Measurements from ENCODE around the gene GNPDA1.

GNPDA1 gene

DNA sequence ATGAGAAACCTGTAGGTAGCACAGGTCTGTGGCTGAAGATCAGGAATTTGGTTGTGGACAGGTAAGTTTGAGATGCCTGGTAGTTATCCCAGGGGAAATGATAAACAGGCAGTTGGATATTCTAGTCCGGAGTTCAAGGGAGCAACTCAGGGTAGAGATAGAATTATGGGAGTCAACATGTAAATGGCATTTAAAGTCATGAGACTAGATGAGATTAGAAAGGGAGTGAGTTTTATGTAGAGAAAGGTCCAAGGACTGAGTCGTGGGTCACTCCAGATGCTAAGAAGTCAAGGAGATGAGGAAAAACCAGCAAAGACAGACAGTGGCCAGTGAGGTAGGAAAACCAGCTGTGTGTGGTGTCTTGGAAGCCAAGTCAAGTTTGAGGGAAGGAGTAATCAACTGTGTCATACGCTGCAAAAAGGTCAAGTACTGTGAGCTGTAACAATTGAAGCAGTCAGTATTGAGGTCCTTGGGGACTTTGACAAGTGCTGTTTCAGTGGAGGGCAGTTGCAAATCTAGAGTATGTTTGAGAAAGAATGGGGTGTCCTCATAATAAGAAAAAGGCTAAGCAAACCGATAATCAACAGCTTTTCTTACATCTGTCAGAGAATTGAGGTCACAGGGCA is 18.2 kb downstream of the GNPDA1 start:
- DNase-seq (ENCODE audit: low spot score), result no peak

DNA sequence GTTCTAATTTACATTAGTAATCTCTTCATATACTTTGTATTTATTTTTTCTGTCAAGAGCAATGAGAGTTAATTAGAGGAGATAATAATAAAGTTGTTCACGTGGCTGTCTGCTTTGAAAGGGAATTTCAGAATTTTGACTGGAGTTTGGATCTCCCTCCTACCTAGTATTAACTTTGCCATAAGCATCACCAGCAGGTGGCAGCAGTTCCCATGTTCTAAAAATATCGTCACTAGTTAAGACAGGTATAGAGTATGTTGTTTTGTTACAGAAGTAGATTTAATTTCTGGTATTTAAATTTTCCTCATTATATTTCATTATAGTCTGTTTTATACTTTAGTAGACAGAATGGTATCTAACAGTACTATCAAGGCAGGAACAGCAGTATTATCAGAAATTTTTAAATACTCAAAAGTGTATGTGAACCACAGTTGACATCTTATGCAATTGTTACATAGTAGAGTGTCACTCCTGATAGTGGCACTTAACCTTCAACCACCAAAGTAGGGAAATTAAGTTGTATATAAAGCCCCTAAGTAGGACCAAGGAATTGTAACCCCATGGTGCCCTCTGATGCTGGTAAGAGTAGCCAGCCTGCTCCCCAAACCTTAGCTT is 20.4 kb downstream of the GNPDA1 start:
- DNase-seq (ENCODE audit: low spot score), result peak; percentile 59

DNA sequence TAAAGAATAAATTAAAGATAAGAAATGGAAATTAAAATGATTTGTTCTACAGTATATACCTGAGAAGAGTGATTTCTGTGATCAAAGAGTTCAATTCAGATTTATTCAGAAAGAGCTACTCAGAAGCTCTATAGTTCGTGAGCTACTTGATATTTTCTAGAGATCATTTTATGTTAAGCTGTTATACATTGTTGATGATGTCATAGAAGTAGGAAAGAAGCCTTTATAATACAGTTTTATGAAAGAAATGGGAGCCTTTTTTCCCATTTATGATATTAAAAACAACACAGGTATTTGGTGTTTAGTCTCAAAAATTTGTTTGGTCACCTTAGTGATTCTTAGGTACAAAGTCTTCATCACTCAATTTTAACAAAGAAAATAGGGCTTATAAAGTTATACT is 23.1 kb downstream of the GNPDA1 start:
- no peak for DNase-seq (ENCODE audit: low spot score)

DNA sequence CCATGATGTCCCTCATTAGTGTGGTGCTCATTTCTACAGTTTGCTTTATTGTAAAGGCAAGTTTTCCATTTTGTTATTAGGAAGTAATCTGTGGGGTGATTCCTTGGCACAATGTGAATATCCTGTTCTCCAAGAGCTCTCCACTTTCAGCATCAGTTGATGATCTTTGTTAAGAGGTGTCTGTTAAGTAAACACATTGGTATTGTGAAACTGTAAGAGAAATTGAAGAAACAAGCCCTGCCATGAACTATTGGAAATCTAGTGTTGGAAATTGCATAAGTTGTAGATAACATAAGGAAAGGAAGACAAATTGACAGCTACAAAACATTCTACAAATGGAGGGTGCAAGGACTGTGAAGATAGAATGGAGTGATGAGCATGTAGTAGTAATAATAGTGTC is 26.8 kb downstream of the GNPDA1 start:
- DNase-seq (ENCODE audit: low spot score), result no peak

DNA sequence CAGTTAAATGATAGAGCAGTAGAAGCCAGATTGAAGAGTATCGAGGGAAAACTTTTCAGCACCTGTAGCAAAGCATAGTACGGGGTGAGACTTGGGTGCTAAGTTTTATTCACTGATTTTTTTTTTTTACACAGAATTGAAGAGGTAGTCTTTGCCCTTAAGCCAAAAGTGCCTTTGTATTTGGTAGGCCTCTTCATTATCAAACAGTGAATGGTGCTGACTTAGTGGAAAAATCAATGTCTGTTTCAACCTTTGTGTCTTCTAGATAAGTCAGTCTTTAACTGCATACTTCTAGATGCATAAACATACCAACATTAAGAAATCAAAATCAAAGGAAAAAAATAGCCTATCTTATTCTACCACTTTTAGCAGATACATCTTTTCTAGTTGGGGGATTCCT is 30.2 kb downstream of the GNPDA1 start:
- DNase-seq (ENCODE audit: low spot score), result no peak

DNA sequence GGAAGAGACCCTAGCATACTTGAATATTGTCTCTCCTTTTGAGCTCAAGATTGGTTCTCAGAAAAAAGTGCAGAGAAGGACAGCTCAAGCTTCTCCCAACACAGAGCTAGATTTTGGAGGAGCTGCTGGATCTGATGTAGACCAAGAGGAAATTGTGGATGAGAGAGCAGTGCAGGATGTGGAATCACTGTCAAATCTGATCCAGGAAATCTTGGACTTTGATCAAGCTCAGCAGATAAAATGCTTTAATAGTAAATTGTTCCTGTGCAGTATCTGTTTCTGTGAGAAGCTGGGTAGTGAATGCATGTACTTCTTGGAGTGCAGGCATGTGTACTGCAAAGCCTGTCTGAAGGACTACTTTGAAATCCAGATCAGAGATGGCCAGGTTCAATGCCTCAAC is 34.4 kb downstream of the GNPDA1 start:
- DNase-seq (ENCODE audit: low spot score), result no peak

DNA sequence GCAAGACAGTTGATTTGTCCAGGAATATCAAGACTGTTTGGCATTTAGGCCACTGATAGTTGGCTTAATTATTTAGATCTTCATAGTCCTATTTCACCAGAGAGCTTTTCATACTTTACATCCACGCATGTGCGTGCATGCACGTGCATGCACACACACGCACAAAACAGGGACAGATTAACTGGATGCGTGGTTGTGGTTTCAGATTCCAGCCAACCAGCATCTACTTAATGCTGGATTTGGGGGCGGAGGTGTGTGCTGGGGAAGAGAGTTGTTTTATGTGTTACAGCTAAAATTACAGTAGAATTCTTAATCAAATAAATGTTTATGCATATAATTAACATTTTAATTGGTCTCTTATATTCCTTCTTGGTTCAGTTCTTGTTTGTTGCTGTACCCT is 36.7 kb downstream of the GNPDA1 start:
- no peak for DNase-seq (ENCODE audit: low spot score)

DNA sequence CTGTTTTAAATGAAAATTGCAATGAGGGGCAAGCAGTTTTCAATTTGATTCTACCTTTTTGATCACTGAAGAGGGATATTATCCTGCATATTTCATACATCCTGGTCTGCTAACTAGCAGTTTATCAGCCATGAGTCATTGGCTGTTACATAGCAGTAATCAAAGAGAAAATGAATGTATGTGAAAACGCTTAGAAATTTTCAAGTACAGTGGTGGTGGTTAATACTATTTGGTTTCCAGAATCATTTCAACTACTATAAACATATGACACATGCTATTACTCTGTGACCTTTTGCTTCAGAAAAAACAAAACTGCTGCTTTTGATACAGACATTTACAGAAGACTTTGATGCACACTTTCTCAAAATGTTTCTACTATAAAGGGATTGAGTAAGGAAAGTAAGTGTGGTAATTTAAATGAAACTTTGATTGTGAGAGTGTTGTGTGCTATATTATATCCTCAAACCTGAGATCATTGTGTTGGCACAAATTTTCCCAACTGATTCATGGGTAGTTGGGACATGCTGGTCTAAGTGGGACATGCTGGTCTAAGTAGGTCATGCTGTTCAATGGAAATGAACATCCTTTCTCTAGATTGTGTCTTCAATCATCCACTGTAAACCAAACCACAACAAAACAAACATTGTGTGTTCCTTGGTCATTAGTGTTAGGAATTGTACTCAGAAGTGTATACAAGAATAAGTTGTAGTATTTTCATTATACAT is 38.8 kb downstream of the GNPDA1 start:
- DNase-seq (ENCODE audit: low spot score), result no peak

DNA sequence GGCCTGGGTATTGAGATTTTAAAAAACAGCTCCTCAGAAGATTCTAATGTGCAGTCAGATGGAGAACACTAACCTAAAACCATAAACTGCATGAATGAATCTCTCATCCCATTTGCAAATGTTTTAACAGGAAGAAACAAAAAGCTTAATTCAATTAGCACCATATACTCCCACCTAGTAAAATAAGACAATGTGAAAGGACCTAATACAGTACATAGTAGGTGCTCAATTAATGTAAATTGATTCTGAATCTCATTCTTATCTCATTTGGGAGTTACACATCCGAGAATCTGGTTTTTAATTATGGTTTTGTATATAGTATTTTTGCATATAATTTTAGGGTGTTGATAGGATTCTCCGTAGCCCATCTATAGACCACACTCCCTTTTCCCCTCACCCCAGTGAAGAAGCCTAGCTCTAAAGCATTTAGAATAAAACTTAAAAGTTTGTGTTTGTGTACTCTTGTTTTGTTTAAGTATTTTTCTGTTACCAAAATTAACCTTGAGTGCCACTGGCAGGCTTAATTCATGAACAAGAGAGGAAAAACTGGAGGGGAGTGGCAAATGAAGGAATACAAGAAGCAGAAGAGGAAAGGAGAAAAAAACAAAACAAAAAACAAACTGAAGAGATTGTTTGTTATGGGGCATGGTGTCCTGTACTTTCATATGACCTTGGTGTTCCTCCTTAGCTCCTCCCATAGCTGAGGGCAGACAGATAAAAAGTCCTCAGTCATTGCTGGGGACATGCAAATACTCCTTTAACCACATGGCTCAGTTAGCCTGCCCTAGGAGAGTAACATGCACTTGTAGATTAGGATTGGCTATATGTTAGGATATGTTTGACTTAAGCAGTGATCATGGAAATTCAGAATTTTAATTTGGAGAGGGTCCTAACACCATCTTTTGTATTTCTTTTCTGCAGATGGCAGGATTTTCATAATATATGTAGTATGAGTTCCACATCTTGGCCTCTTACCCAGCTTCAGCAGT is 42.8 kb downstream of the GNPDA1 start:
- no peak for DNase-seq (ENCODE audit: low spot score)

DNA sequence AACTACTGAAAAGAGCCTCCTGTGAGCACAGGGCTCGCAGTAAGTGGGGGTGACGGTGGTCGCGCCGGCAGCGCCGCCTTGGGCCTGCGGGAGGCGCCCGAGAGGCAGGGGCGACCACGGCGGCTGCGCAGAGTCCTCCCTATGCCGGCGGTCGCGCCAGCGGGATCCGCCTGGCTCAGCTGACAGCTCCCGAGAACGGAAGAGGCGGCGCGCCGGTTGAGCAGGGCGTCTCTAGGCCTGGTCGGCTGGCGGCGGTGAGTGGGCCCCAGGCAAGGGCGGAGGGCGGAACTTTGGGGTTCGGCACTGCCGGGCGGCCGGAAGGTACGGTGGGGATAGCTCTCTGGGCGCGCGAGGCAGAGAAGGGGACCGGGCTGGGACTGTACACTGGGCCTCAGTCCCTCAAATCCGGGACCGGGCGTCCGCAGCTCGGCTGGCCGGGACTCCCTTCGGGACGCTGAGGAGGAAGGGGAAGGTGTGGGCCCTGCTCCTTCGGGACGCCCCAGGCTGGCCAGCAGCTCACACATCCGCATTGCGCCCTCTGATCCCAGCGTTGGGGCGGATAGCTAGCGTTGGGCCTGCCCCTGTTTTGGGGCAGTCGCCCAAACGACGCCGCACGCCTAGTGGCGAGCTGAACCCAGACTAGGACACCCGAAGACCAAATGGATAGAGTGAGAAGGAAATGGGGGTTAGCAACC is 43.8 kb downstream of the GNPDA1 start, which contains the start of gene RNF14:
RNF14 (plus strand) TSS at position 192 of the 695 bp plus-strand sequence. CDS start 4,484 bp downstream, outside the sequence.
- peak; percentile 92 for DNase-seq (ENCODE audit: low spot score)

DNA sequence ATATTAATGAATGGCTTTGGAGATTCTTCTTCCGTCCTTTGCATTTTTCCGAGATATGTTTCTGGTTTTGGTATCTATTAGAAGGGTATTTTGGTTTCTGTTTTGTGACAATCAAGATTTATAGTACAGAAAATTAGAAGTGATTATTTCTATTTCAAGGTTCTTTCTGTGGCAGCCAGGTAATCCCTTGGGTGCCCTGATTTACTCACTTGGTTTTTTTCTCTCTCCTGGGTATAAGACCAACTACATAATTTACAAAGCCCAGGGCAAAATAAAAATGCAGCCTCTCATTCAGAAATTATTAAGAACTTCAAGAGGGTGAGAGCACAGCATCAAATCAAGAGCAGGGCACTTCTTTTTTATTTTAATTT is 45.9 kb downstream of the GNPDA1 start:
- no peak for DNase-seq (ENCODE audit: low spot score)

DNA sequence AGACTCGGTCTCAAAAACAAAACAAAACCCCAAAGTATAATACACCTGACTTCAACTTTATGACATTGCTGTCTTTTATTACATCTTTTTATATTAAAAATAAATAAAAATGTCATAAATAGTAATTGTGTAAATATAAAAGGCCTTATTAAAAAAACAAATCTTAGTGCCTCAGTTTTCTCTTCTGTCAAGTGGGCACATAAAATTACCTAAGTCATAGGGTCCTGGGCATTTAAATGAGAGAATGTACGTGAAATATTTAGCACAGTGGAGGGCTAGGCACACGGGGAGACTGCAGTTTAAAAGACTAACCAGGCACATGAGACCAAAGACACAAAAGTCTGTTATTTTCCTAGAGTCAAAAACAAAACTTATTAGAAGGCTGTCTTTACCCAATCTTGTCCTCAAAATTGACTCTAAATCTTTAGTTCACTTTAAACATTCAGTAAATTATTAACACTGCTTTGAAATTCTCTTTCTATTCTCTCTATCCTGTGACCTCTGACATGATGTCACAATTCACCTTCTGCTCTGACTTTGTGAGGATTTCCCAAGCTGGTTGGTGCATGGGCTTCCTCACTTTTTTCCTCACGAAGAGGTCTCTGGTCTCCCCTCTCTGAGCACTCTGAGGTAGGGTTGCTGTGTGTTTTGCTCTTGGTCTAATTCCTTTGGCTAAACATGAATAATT is 46.4 kb downstream of the GNPDA1 start:
- no peak for DNase-seq (ENCODE audit: low spot score)

DNA sequence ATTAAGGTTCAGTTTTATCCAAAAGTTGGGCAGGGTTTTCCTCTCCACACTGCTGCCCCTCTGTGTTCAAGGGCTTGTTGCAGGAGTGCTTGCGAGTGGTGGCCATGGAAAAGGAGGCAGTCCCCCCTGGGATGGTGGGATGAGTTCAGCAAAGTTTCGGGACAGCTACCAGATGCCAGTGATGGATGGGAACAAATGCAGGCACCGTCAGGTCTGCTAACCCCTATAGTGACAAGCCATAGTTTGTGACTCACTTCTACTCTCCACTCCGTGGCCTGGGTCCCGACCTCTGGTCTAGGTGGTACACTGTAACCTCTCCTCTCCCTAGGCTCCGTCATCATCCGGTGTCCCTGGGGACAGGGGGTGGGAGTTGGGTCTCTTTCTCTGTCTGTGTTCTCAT is 47.8 kb downstream of the GNPDA1 start:
- DNase-seq (ENCODE audit: low spot score), result no peak

DNA sequence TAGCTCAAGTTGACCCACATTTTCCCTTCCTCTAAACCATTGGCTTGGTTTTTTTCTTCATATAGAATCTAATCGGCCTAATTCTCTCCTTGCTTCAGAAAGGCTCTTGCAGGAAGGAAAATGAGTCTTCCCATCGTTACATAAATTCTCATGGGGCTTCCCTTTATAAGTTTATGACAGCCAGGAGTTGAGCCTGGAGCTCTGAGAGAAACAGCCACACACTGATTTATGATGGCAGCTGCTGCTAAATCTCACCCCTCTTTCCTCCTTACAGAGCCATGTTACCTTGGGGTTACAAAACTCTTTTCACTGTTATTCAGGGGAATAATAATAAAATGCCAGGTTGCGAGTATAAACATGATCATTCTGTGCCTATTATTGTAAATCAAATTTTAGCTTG is 49.1 kb downstream of the GNPDA1 start:
- no peak for DNase-seq (ENCODE audit: low spot score)

DNA sequence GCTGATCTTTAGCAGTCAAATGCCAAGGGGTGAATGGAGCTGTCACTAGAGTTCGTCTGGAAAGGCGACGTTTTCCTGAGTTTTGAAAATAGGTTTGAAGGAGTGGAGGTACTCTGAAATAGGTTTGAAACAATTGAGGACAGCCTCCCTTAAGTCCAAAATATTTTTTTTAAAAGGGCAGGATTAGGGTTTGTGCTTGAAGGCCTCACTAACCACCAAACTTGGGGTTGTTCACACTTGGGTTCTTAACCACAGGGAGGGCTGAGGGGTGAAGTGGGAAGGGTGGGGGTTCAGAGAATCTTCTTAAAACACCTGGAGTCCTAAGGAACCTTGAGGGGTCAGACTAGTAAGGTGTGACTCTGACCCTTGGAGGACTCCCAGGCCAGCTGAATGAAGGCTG is 51.4 kb downstream of the GNPDA1 start:
- DNase-seq (ENCODE audit: low spot score), result no peak

DNA sequence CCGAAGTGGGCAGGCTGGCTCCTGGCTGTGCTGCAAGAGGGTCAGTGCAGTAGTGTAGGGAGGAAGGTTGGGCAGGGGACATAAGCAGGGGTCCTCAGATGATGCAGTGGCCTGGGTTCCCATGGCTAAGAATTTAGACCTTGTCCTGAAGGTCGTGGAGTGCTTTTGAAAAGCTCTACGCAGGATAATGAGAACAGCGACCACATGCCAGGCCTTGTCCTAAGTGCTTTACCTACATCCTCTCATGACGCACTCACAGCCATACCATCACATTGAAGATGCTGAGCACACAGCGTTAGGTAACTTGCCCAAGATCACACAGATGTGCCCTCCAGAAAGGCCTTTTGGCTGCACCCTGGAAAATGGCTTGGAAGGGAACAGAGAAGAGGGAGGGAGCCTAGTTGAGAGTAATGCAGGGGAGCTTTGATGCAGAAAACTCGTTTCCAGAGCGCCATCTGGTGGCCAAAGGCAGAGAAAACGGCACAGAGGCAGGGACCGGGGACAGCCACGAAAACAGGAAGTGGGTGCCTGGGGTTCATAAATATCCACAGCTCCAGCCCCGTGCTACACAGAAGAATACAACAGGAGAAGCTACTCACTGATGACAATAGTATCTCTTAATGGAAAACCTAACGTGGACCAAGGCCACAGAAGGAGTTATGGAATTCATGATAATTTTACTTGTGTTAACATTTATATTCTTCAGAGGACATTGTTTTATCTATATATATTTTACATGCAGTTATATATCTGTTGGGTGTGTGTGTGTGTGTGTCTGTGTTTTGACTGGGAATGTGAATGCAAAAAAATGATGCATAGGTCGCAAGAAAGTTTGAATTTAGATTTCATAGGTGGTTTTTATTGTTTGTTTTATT is 52.1 kb downstream of the GNPDA1 start:
- DNase-seq (ENCODE audit: low spot score), result peak; percentile 72

DNA sequence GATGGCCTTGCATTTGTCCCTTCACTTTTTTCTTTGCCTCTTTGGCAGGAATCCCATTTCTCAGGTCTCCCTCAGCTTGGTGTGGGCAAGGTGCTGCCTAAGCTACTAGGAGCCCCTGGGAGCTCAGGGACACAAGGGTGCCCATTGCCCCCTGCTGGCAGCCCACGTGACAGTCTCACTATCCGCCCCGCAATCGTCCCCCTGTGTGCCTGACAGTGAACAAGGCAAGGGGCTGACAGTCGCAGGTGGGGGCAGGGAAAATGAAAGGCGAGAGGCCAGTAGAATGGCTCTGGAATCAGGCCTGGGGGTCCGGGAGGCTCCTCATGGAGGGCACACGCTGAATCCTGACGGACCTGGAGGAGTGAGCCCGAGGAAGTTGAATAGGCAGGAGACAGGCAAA is 52.8 kb downstream of the GNPDA1 start:
- no peak for DNase-seq (ENCODE audit: low spot score)

DNA sequence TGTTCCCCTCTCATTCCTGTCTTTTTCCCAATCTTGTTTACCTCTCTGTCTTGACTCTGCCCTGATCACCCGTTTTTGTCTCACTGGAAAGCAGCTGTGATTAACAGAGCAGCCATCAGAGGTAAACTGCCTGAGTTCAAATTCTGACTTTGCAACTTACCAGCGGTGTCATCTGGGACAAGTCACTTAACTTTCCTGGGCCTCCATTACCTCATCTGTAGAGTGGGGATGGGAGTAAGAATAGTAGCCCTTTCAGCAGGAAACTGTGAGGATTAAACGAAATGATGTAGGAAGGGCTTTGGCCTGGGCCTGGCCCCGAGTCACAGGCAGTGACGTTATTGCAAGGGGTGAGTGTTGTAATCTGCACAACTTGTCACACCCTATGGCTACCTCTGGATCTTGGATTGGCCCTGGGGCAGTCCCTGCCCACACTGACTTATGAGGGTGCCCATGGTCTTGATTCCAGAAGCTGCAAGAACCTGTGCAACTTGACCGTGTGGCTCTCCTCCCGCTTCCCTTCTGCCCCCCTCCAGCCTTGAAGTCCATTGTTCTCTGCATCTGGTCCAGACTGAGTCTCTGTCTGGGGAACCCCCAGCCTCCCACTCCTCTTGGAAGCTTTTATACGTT is 54.2 kb downstream of the GNPDA1 start:
- DNase-seq (ENCODE audit: low spot score), result no peak

DNA sequence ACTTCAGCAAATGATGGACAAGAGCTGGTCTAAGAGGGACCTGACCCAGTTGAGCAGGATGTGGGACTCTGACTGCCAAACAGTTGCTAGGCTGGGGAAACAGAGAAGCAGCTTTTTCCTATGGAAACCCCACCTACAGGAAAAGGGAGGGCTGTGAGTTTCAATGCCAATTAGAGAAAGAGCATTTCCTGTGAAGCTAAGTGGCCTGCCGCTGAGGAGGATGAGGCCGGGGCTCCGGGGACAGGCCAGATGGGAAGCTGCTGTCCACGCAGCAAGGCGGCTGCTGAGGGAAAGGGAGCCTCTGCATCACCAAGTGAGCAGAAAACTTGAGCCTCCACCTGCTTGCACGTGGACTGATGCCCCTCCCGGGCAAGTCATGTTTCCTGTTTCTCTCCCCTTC is 54.7 kb downstream of the GNPDA1 start, which contains the start of gene PCDH12:
PCDH12 (minus strand) TSS at position 90 of the 400 bp plus-strand sequence. CDS start 351 bp downstream, outside the sequence.
- DNase-seq (ENCODE audit: low spot score), result peak; percentile 87

Measured in kidney capillary endothelial cell (primary cell).